GM21423 (cell line): ENCODE data around the gene SNCG.
"Not testable (repeated sequence)": the region's sequence is repeated elsewhere in the genome, so short reads cannot be mapped to it uniquely, and the experiment has no call there.

ENCODE experiments used
- ATAC-seq: cut with Tn5 transposase; IDR thresholded peaks from one replicate; pipeline ENCODE4 v1.9.1; 2021; ENCODE audit warnings: mild to moderate bottlenecking, moderate library complexity; ENCODE audit not compliant: unreplicated experiment

Gene SNCG

DNA sequence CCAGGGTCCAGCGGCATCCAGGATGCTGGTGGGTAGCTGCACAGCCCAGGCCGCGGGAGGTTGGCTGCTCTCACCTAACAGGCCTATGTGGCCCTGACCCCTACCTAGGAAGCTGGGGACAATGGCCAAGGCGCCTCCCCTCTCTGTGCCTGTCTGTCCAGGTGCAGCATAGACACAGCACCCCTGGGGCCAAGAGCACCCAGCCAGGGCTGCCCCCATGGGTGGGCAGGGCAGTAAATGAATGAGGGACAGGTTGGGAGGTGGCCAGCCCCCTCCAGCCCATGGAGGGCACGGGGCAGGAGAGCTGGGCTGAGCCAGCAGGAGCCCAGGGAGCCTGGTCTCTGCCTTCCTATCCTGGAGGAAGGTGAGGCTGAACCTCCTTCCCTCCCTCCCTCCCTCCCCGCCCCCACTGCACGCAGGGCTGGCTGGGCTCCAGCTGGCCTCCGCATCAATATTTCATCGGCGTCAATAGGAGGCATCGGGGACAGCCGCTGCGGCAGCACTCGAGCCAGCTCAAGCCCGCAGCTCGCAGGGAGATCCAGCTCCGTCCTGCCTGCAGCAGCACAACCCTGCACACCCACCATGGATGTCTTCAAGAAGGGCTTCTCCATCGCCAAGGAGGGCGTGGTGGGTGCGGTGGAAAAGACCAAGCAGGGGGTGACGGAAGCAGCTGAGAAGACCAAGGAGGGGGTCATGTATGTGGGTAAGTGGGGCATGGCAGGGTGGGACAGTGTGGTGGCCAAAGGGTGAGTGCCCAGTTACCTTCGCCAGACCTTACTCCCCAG lies at the start of gene SNCG:
Gene SNCG, plus strand, starts transcription at position 484 of the 785 bp plus-strand sequence. Its CDS starts 99 bp downstream, at position 583.
- ATAC-seq = no peak

DNA sequence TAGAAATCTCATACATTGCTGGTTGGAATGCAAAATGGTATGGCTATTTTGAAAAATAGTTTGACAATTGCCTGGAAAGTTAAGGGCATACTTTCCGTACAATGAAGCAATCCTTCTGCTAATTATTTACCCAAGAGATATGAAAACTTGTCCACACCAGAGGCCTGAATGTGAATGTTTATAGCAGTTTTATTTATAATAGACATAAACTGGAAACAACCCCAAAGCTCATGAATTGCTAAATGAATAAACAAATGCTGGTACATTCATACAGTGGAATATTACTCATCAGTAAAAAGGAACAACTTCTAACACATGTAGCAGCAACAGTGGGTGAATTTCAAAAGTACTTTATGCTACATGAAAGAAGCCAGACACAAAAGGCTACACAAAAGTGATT lies 43.7 kb upstream of the SNCG start:
- no peak for ATAC-seq

DNA sequence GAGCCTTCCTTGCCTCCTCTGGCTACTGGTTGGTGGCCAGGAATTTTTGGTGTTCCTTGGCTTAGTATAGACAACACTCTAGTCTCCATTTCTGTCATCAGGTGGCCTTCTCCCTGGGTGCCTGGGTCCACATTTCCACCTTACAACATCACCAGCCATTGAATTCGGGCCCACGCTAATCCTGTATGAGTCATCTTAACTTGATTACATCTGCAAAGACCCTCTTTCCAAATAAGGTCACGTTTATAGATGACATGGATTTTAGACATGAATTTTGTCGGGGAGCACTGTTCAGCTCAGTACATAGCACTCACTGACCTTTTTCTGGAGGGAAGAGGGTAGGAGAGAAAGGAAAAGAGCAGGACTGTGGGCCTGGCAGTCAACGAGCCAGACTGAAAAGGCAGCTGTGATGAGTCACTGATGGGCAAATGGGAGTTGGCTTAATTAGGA lies 40.4 kb upstream of the SNCG start:
- no peak for ATAC-seq

DNA sequence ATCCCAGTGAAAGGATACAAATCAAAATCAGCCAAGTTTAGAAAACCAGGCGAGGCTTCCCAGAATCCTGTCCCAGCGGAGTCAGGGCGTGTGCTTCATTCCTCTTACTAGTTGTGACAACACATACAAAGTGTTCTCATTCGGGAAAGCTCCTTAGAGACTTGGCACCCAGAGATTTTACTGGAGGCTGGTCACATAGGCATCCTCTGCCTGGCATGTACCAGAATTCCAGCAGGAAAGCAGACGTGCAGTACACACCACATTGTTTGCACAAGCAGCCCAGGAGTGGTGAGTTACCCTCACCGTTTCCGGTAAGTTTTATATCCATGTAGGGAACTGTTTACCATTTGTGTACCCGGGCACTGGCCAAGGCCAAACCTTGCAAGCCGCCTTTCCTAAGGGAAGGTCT lies 35.8 kb upstream of the SNCG start:
- no peak for ATAC-seq

DNA sequence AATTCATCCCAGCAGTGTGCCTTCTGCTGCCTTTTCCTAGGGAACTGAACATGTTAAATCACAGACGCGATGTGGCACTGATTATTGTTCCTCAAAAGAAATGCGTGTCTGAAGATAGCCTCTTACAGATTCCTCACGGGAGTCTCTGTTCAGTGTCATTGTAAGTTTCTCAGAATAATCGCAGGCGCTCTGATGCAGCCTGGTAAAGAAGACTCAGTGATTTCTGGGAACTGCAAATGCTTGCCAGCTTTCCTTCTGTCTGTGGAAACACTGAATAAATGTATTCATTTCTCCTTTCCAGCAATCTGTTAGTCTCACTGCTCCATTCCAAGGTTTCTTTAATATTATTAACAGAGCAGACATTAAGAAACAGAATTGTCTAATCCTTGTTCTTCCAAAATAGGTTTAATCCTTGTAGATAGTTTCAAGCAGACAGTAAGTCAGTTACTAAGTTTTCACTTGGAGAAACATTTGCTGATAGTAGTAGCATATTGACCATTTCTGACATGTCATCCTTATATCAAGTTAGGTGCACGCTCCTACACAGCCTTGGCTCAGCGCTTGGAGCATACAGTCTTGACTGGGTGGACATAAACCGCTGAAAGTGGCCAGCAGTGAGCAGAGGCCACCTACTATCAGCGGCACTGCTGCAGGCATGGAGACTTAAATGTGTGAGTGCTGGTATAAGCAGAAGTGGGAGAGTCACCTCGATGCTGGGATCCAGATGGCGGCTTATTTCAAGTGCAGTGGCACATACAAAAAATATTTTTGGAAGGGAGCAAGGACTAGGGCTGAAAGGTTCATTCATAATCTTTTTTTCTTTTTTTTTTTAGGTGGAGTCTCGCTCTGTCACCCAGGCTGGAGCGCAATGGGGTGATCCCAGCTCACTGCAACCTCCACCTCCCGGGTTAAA lies 28.7 kb upstream of the SNCG start:
- no peak for ATAC-seq

DNA sequence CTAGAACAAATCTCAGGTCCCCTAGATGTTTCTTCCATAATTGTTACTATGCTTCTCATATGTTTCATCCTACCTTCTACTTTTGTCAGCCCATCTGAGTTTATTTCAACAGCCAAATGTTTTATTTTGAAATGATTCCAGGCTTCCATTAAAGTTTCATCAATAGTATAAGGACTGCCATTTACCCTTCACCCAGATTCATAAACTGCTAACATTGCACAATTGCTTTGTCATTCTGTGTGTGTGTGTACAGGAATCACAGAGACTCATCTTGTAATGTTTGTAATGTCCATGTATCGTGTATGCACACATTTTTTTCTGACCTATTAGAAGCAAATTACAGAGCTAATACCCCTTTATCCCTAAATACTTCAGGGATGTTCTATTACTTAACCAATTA lies 26.5 kb upstream of the SNCG start:
- no peak for ATAC-seq

DNA sequence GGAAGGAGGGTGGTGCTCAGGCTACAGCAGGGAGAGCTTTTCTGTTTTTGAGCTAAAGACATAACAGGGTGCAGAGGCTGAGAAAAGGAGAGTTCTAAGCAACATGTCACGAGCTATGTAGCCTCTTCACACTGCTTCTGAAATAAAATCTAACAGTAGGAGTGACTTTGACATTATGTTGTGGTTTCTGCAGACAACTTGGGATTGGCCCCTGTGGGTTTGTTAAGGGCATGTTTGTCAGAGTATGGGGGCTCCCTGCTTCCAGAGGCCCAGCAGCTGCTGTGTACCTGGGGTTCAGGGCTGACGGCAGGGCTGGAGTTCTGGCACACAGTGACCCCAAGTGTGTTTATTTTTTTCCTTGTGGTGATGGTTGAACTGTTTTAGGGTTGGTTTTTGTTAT lies 25.7 kb upstream of the SNCG start:
- ATAC-seq = no peak

DNA sequence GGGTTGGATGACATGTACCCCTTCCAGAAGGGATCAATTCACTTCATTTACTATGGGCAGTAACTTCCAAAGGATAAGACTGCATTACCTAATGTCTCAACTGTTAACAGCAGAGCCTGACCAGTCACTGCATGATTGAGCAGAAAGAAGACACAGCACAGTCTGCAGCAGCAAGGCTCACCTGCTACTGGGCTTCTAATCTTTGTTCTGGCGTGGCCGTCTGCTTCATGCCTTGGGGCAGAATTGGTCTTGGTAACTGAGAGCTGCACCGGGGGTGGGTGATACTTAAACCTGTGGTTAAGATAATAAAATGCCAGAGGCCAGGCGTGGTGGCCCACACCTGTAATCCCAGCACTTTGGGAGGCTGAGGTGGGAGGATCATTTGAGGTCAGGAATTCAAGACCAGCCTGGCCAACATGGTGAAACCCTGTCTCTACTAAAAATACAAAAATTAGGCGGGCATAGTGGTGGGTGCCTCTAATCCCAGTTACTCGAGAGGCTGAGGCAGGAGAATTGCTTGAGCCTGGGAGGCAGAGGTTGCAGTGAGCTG lies 24.2 kb upstream of the SNCG start:
- not testable (repeated sequence) for ATAC-seq

DNA sequence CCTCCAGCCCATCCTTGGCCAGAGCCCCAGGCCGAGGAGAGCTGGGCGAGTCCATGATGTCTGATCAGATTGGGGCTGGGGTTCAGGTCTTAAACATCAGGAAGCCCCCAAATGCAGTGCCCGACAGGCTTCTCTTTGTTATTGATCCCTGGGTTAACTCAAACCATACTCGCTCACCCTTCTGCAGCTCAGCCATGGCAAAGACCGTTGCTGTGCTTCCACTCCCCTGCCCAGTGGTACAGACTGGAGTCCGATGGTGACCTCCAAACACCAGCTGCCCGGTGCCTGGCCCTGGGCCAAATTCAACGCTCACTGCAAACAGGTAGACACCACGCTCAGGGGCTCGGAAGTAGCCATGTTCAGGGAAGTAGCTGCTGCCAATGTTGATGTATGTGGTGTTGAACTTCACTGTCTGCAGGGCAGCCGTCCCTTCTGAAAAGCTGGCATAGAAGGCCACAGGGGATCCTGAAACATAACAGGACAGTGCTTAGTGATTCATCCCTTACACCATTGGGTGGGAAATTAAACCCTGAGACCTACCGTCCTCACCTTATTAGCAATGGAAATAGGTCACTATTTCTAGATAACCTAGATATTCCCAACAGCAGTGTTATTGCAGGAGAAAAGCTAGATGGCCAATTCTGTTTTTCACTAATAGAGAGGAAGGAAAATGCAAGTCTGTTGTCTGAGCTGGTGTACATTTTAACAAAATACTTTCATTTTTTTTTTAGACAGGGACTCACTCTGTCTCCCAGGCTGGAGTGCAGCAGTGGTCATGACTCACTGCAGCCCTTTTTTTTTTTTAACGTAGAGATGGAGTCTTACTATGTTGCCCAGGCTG lies 21.5 kb upstream of the SNCG start:
- no peak for ATAC-seq

DNA sequence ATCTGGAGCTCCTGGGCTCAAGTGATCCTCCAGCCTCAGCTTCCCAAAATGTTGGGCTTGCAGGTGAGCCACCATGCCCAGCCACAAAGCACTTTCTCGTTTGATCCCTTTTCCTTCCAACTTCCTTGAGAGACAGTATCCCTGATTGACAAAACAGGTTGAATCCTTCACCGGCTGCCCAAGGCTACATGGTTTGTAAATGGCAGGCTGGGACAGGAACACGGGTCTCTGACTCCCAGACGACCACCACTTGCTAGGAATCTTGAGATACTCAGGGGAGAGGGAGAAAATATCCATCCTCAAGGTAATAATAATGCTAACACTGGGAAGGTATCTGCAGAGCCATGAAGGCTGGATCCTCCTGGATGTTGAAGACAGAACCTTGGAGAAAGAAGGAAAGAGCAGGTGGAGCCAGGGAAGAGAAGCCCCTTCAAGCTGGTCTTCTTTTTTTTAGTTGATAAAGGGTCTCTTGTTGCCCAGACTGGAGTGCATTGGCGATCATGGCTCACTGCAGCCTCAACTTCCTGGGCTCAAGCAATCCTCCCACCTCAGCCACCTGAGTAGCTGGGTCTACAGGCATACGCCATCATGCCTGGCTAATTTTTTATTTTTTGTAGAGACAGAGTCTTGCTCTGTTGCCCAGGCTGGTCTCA lies 20.8 kb upstream of the SNCG start:
- no peak for ATAC-seq

DNA sequence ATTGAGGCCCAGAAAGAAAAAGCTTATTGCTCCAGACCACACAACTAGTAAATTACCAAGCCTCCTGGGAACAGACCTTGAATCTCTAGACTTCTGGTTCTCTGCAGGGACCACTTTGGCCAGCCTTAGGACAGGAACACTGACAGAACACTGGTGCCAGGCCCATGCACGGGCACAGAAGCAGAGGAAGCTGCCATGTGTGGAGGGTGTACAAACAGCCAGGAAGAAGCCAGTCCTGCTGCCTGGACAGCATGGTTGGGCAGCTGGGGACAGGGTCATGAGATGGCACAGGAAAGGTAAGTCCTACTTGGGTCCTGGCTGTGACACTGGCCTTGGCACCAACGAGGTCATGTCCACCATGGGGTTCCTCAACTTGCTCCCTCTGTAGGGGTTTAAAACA lies 20.1 kb upstream of the SNCG start:
- no peak for ATAC-seq

DNA sequence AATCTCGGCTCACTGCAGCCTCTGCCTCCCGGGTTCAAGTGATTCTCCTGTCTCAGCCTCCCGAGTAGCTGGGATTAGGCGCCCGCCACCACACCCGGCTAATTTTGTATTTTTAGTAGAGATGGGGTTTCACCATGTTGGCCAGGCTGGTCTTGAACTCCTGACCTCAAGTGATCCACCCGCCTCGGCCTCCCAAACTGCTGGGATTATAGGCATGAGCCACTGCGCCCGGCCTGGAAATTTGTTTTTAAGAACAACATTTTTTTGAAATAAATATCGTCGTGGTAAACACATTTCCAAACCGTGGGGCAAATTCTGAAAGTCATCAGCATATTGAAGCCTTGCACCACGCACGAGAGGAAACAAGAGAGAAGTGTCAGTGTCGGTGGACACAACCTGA lies 18.3 kb upstream of the SNCG start:
- ATAC-seq = not testable (repeated sequence)

DNA sequence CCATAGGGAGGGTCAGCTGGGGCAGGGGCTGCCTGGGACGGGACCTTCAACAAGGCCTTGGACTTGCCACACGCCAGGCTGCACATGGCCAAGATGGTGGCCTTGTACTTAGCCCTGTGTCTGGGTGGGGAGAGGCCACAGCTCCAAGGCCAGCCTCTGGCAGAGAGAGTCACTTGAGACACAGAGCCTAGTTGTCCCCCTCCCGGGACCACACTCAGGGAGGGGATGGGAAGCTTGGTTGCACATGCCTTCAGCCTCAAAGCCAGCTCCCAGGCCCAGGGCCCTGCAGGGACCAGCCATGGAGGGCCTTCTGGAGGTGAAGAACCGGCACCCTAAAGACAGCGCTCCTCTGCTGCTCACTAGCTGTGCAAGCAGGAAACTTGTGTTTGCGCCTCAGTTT lies 17.7 kb upstream of the SNCG start:
- ATAC-seq = no peak

DNA sequence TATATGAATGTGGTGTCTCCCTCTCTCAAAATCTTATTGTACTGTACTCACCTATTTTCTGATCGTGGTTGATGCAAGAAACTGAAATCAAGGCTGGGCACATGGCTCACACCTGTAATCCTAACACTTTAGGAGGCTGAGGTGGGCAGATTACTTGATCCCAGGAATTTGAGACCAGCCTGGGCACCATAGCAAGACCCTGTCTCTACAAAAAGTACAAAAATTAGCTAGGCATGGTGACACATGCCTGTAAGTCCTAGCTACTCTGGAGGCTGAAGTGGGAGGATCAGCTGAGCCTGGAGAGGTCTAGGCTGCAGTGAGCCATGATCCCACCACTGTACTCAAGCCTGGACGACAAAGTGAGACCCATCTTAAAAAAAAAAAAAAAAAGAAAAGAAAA lies 17.0 kb upstream of the SNCG start:
- no peak for ATAC-seq

DNA sequence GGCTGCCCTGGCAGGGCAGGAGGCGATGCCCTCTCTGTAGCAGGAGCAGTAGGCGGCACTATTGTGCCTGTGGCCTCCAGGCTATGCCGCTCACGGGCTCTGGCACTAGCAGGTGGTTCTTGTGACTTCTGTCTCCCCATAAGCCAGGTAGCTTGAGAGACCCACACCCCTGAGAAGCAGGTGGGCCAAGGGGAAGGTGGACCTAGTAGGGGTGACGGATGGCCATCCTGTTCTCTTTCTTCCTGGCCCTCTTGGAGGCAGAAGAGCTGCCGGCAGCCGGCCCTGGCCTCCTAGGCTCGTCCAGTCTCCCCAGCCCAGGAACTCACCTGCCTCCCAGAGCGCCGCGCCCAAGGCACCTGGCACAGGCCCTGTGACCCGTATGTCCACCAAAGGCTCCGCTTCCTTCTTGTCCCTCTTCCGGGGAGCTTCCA lies 16.4 kb upstream of the SNCG start:
- no peak for ATAC-seq

DNA sequence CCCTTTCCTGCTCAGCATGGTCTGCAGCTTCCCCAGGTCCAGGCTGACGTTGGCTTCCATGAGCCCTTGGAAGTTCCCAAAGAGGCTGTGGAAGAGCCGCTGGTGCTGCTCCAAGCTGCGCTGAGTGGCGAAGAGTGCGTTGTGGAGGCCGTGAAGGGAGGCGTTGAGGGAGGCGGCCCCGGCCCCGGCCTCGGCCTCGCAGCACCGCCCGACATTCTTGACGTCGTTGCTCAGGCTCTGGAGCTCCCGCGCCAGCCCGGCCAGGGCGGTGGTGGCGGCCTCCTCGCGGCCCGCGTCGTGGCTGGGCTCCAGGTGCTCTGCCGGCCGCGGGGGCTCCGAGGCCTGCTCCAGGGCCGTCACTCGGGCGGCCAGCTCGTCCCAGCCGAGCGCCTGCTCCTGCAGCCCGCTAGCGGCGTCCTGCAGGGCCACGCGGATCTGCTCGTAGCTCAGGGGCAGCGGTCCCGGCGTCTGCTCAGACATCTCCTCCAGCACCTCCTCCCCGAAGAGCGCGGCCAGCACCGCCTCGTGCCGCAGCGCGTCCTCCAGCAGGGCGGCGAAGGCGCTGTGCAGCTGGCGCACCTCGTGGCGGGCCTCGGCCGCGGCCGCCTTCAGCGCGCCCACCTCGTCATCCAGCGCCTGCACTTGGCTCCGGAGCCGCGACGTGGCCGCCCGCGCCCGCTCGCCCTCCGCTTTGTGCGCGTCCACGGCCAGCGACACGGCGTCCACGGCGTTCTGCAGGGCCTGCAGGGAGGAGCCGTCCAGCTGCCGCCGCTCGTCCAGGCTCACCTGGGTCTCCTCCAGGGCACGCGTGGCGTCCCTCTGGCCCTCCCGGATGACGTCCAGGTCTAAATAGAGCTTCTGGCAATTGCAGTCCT lies 15.7 kb upstream of the SNCG start:
- ATAC-seq = no peak

DNA sequence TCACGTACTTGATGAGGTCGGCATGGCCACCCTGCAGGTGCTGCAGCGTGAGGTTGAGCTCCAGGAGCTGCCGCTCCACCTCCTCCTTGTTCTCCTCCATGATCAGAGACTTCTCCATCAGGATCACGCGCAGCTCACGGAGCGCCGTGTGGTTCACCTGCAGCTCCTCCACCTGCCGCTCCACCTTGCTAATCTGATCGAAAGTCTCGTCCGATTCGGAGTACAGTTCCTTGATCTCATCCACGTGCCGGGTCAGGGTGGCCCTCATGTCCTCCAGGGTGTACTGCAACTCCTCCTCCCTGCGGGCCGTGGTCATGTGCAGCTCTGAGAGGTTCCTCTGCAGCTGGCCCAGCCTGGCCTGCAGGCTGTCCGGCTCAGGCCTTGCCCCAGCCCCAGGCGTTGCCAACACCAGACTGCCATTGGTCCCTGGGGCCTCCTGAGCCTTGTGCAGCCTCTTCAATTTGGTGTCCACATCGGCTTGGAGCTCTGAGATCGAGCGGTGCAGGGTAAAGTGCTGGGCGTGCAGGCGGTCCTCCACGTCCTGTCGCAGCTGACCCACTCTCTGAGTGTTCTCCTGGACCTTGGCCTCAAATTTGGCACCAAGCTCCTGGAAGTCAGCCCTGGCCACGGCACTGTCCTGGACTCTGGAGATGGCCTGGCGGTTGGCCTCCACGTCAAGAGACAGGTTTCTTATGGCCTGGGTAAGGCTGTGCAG lies 14.9 kb upstream of the SNCG start:
- ATAC-seq = no peak

DNA sequence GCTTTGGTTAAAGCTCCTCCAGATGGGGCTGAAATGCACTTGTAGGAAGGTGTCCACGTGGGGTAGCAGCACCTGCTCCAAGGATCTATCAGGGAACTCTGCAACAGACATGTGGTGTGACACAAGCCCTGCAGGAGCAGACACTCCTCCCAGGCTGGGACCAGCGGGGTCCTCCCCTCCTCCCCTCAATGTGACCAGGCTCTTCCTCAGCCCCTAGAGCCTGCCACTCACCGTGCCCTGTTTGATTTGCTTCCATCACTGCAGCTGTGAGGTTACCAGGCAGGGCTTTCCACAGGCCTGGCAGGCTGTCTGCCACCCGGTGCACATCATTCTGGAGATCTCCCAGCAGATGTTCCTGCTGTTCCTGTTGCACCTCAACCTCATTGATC lies 14.4 kb upstream of the SNCG start:
- ATAC-seq = no peak

DNA sequence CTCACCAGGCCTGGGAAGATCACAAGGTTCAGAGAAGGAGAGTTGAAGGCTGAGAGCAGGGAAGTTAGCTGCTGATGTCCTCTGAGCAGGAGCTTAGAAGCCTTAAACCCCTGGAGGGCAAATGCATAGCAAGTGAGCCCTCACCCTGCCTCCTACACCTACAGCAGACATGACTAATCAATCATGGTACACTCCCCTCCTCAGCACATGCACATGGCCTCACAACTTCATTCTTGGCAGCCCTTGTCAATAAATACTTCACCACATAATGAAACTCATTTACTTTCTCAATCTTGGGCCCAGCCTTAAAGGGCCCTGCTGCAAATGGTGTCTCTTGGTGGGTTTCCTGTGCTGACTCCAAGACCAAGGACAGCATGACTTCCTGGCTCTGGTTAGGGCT lies 13.9 kb upstream of the SNCG start:
- ATAC-seq = no peak
